Stimulated activated CD8-positive, alpha-beta memory T cell treated with anti-CD3 and anti-CD28 coated beads, Interleukin-2, amount 100 ng/mL, for 48 hours (primary cell): ENCODE data around the gene MISFA.
"Not testable (repeated sequence)": the region's sequence is repeated elsewhere in the genome, so short reads cannot be mapped to it uniquely, and the experiment has no call there.

ENCODE experiments used
- DNase-seq, 2 donors: peaks; one replicate each; pipeline ENCODE4 v3.0.0-alpha.2; 2020; ENCODE audit warnings: low read depth in 2 of 2

Gene MISFA

DNA sequence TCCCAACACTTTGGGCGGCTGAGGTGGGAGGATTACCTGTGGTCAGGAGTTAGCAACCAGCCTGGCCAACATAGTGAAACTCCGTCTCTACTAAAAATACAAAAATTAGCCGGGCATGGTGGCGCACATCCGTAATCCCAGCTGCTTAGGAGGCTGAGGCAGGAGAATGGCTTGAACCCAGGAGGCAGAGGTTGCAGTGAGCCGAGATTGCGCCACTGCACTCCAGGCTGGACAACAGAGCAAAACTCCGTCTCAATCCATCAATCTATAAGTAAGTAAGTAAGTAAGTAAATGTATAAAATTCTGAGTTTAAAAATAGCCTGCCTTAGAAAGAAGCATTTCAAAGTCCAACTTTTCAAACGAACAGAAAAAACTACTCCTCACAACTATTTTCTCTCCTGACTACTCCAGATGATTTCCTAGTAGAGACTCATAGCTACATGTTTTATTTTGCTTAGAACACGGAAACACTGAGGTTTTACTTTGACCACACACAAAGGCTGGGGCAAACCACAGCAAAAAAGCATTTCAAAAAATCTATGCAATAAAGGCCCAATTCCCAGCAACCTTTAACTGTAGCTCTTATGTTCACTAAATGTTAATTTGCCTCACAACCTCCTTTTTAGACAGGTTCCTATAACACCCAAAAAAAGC lies 18.2 kb downstream of the MISFA start:
- DNase-seq = no peak

GRCh38 chr11:18618342-18619025 lies 18.9 kb downstream of the MISFA start:
- no peak for DNase-seq

DNA sequence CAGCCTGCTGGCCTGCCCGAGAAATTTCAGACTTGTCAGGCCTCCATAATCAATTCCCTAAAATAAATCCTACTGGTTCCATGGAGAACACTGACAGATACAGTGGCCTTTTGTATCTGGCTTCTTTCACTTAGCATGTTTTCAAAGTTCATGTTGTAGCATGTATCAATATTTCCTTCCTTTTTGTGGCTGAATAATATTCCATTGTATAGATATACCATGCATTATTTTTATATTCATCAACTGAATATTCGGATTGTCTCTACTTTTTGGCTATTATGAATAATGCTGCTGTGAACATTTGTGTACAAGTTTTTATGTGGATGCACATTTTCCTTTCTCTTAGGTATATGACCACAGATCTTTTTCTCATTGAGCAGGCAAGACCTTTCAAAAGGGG lies 24.1 kb downstream of the MISFA start:
- no peak for DNase-seq

GRCh38 chr11:18624161-18624560 lies 24.6 kb downstream of the MISFA start:
- no peak for DNase-seq

DNA sequence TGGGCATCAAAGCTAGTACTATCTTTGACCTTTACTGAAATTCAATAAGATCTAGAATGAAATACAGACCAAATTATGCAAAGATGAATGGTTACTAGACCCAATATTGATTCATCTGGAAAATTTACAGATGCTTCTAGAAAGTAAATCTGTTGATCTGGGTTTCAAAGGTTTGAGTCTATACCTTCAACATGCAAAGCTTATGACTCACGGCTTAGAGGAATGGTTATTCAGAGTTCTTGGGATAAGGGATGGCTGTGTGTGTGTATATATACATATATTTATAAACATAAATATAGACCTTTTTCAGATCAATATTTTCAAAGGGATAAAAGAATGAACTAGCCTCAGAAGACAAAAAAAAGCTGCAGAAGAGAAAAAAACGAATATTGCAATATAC lies 33.3 kb downstream of the MISFA start:
- DNase-seq = no peak

DNA sequence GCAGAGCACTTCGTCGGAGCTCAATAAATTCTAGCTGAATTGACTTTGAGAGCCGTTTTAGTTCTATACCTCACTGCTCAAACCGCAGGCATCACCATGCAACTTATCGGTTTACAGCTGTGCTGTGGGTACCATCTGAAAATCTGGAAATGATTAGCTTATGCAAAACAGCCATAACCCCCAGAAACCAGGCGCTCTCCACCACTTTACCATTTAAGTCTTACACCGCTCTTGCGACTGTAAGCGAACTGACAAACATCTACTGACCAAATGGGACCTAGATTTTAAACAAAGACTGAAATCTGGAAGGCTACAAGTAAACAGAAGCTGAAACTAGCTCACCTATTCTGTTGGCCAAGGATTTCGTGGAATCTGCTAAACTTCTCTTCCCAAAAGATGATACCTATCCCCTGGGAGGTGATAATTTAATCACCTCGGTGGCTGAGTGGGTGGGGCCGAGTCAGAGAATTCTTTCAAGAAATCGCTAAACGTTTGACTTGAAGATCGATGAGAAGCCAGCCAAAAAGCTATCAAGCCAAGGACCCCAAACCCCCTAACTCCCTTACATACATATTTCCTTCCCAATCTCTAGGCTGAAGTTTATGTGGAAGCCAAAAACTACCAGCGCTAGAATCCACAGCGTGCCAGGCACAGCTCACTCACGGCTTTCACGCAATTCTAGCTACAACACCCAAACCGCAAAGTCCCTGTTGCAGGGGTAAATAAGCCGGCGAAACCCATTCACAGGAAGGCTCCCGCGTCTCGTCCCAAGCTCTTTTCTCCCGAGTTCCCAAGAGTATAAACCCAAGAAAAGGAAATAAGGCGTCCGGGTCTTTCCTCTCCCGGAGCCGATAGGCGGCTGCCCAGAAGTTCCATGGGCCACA lies 33.9 kb downstream of the MISFA start:
- peak in 1 of 2 donors; percentile 12 for DNase-seq

GRCh38 chr11:18634140-18635032 lies 34.8 kb downstream of the MISFA start, which contains the start of gene SPTY2D1:
TSS of gene SPTY2D1 (minus strand) at chr11:18634342. CDS start at chr11:18634257, 85 bp downstream.
- DNase-seq = peak; percentile 94 to 97

DNA sequence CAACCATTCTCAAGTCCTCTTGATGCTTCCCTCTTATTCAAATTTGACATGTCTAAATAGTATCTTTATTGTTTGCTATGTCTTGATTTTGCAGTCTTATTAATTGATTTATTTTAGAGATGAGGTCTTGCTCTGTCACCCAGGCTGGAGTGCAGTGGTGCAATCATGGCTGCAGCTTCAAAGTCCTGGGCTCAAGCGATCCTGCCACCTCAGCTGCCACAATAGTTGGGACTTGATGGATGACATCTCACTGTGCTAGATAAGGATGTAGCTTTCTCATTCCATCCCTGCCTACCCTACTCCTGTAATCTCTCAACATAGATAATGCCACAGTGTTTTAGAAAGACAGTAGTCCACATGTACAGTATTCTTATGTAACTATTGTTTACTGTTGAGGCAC lies 42.1 kb downstream of the MISFA start:
- no peak for DNase-seq

DNA sequence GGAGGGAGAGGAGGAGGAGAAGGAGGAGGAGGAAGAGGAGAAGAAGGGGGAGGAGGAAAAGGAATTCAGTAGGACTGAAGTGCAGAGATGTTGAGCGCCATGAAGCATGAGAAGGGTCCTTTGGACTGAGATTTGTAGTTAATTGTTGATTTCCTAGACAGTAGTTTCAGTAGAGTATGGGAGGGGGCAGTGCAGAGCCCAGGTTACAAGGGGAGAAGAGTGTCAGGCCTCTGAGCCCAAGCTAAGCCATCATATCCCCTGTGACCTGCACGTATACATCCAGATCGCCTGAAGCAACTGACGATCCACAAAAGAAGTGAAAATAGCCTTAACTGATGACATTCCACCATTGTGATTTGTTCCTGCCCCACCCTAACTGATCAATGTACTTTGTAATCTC lies 43.4 kb downstream of the MISFA start:
- DNase-seq = not testable (repeated sequence)

DNA sequence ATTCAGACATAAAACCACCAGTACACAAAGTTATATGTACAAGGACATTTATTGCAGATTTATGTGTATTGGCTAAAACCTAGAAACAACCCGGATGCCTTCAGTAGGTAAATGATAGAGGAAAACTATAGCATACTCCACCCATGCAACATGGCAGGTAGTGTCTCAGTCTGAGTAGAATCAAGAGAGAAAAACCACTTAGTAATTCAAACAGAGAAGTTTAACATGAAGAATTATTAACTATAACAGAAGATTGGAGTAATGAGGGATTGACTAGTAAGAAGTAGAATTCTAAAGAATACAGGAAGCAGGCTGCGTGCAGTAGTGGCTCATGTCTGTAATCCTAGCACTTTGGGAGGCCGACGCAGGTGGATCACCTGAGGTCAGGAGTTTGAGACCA lies 50.8 kb downstream of the MISFA start:
- DNase-seq = no peak

- DNase-seq = peak in 1 of 2 donors; percentile 19
Measured at GRCh38 chr11:18650859-18651557, 51.4 kb downstream of the MISFA start.
